HG03025 (cell line): ENCODE results near the gene CCDC91.
"Not testable (repeated sequence)": the region's sequence is repeated elsewhere in the genome, so short reads cannot be mapped to it uniquely, and the experiment has no call there.

Experiments used
- ATAC-seq: cut with Tn5 transposase; IDR thresholded peaks from one replicate; pipeline ENCODE4 v1.9.1; 2021; ENCODE audit warnings: mild to moderate bottlenecking, moderate library complexity; ENCODE audit not compliant: unreplicated experiment, low FRiP score

Gene CCDC91

DNA sequence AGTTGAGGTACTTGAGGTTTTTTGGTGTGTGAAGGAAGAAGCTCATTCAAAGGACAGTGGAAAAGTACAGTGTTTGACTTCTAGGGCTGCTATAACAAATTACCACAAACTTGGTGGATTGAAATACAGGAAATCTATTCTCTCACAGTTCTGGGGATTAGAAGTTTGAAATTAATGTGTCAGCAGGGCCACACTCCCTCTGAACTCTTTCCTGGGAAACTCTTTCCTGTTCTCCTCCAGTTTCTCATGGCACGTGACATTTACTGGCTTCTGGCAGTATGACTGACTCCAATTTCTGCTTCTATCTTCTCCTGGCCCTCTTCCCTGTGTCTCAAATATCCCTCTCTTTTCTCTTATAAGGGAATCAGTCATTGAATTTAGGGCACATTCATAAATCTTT, 160.2 kb downstream of the CCDC91 start:
- ATAC-seq = no peak

DNA sequence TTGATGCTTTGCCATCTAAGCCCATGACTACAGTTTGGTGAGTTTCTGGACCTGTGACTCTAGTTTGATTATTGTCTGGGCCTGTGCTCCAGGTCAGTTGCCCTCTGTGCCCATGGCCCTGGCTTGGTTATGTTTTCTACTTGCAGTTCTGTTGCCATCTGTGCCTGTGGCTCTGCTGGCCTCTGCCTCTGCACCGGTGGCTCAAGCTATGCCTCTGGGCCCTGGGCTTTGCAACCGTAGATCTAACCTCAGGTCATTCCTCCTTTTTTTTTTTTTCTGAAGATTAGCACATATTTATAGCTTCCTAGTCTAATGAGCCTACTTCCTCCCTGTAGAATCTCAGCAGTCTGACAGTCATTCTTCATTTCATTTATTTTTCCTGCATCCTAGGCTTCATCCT, 161.2 kb downstream of the CCDC91 start:
- ATAC-seq = no peak

DNA sequence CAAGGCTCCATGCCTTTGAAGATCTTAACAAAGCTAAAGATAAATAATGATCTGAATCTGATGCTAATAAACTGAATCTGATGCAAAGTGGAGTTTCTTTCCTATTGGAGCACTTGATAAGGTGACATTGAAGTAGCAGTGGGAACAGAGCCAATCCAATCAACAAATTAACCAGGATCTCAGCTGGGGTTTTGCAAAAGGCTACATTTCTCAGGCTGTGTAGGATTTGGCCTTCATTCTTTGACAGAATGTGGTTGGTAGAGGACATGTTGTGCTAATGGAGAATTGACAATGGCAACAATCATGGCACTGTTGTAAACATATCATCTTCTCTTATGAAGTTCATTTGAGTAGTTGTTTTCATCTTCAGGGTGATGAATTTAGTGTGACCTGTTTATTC, 164.9 kb downstream of the CCDC91 start:
- no peak for ATAC-seq

DNA sequence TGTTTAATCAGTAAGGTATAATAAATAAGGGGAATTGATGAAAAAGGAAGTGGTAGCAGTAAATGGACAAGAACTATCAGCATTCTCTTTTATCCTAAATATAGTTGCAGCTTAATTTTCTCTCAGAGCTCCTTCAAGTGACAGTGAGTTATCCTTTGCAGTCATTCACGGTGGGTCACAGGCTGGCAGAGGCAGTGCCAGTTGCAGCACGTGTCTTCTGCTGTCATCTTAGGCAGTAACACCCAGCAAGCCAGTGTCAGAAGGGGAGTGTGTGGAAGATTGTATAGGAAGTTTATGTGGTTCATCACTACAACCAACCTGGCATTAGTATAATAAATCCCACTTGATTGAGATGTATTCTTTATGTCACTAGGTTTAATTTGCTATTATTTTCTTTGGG, 170.0 kb downstream of the CCDC91 start:
- ATAC-seq = no peak

DNA sequence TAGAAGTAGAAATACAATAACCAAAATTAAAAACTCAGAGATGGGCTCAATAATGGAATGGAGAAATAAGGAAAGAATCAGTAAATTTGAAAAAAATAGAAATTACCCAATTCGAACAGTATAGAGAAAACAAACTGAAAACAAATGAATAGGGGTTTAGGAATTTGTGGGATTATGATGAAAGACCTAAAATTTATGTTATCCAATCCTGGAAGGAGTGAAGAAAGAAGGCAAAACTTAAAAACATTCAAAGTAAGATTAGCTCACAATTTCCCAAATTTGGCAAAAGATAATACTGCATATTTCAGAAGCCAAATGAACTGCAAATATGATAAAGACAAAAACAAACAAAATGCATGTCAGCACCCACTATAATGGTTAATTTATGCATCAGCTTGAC, 177.1 kb downstream of the CCDC91 start:
- no peak for ATAC-seq

DNA sequence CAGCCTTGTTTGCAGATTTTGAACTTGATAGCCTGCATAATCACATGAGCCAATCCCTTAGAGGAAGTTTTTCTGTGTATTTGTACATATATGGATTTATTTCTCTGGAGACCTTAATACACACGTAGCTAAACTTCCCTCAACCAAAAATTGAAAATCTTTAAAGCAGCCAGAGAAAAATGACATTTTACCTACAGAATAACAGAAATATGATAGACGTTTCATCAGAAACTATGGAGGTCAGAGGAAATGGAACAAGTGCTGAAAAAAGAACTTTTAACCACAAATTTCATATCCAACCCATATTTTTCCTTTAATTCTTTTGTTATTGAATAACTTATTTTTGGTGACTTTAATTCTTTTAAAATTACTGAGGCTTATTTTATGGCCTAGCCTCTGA, 177.7 kb downstream of the CCDC91 start:
- ATAC-seq = no peak

DNA sequence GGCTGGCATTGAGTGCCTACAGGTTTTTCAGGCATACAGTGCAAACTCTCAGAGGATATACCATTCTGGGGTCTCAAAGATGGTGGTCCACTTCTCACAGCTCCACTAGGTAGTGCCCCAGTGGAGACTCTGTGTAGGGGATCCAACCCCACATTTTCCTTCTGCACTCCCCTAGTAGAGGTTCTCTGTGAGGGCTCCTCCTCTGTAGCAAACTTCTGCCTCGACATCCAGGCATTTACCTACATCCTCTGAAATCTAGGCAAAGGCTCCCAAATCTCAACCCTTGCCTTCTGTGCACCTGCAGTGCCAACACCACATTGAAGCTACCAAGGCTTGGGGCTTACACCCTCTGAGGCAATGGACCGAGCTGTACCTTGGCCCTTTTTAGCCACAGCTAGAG, 179.2 kb downstream of the CCDC91 start:
- no peak for ATAC-seq

DNA sequence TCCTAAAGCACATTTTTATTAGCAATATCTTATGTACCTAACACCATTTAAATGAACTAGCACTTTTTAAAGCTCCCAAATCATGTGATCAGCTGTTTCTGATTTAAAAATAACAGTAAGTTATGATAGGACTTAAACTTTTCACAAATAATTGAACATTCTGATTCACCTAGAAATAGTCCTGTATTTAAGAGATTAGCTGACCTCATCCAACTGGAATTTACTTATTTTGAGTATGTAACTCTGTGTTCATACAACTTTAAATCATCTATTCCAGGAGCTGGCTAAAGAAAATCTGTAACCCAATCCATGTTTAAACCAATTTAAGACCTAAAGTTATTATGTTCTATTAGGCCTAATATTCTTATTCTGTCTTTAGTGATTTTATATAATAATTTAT, 184.3 kb downstream of the CCDC91 start:
- no peak for ATAC-seq

DNA sequence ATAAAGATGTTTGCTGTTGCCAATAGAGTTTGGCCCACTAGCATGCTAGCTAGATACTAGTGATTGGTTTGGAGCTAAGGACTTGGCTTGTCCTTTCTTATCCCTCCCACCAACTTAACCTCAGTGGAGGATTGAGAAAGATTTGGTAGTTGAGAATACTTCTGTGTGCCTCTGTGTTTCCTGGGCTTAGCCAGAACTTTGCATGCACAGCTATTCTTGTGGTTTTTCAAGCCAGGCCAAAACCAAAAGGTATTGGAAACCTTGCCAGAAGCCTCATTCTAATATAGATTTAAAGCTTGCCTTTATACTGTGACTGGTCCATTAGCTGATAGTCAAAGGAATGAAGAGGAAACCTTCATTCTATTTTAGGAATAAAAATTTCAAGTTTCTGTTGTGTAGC, 188.5 kb downstream of the CCDC91 start:
- ATAC-seq = no peak

DNA sequence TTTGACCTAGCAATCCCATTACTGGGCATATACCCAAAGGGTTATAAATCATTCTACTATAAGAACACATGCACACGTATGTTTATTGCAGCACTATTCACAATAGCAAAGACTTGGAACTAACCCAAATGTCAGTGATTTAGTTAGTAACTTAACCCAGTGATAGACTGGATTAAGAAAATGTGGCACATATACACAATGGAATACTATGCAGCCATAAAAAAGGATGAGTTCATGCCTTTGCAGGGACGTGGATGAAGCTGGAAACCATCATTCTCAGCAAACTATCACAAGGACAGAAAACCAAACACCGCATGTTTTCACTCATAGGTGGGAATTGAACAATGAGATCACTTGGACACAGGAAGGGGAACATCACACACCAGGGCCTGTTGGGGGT, 189.5 kb downstream of the CCDC91 start:
- ATAC-seq = not testable (repeated sequence)

DNA sequence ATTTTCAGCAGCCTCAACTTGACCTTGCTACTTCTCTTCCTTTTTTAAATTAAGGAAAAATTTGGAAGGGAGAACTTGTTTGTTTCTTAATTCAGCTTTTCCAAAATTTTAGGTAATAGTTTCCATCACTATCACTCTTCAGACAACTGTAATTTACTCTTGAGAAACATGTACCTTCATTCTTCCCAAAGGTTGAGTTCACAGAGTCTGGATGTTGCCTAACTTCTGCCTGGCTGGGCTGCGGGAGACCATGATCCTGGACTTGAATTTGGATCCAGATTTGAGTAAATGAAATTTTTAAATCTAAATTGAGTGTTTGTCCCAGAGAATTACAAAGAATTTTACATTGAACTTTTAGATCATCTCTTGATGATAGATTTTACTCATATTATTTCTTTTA, 193.1 kb downstream of the CCDC91 start:
- no peak for ATAC-seq

DNA sequence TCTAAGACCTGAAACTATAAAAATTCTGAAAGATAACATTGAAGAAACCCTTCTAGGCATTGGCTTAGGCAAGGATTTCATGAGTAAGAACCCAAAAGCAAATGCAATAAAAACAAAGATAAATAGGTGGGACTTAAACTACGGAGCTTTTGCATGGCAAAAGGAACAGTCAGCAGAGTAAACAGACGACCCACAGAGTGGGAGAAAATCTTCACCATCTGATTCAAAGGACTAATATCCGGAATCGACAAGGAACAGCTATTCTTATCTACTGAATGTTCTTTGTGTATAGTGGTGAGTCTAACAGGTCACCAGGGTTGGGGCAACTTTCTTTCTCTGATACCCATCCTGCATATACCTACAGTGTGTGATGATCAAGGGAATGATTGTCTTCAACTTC, 198.6 kb downstream of the CCDC91 start:
- ATAC-seq = no peak

DNA sequence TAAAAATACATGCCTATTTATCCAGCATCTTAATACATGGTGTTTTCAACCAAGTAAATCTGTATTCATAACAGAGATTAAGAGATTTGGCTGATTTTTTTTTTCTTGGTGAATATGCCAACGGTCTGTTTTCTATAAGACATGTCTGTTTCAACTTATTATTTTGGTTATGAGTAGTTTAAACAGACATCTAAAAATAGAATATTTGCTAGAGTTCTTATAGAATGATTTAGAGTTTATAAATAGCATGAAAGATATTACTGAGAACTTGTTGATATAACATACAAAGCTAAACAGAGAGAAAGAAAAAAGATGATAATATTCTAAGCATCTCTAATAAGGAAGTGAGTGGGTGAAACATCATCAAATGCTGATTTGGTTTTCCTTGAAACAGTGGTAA, 199.9 kb downstream of the CCDC91 start:
- no peak for ATAC-seq

DNA sequence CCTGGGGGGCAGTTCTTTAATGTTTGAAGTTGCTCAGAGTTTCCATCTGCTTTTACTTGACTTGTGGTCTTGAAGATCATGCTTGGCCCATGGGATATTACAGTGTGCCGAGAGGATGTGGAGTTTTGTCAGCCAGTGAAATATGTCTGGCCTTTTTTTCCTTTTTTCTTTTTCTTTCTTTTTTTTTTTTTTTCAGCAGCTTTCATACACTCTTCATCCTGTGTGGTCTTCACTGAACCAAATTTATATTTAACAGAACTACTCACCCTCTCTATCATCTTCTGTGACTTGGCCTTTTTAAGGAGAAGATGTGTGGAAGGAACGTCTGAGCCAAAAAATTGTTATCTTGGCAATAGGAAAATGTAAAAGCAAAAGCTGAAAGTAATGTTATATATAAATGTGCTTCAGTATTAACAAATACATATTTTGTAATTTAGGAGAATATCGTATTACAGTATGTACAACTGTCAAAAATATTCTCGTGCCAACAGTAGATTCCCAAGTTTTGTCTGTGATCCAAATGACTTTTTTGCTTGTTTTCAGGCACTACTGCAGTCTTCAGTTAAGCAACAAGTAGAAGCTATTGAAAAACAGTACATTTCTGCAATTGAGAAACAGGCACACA, 200.6 kb downstream of the CCDC91 start:
- ATAC-seq = no peak

DNA sequence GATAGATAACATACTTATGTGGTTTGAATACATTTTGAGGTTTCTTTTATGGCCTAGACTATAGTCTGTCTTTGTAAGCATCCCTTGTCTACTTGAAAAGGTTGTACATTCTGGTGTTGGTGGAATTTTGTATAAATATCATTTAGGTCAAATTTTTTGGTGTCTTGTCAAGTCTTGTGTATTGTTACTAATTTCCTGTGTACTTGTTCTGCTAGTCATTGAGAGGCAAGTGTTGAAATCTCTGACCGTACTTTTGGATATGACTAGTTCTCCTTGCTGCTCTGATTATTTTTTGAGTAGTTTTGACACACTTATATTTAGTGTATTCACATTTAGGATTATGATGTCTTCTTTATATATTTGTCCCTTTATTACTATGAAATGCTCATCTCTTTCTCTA, 219.6 kb downstream of the CCDC91 start:
- ATAC-seq = no peak

DNA sequence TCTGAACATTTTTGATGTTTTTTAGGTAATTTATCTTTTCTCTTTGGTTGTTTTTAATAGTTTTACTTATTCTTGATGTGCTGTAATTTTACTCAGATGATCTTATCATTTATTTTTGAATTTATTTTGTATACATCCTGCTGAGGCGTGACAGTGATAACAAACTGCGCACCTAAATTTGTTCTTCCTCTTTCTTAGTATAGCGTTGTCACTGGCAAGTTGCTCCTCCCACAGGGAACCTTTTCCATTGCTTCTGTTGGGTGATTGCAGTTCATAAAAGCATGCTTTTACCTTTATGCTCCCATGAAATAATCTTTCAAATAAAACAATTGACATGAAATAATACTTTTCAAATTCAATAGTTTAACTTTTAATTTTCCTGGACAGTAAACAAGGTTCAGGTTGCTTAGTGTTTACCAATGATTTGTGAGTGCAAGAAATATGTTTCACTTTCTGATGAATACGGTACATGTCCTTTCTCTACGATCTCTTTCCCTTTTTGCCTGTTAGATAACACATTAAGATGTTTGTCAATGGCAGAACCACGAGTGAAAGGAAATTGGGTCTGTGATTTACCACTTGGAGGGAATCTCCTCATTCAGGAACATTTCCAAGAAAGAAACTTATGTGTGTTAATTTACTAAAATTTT, 223.3 kb downstream of the CCDC91 start:
- peak; percentile 83 for ATAC-seq

DNA sequence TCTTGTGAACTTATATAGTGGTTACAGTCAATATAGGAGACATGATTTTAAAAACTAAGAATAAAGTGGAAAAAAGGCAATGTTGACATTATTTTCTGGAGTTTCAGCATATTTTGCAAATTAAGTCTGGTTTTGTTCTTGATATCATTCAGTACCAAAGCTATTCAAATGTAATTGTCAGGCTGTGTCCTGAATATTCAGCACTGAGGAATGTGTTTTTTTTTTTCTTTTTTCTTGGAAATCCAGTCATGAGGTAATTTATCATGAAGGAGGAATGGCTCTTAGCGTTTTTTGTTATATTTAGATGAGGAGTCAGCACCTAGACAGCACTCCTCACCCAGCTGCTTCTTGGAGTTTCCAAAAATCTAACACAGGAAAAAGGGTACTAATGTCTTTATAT, 225.5 kb downstream of the CCDC91 start:
- no peak for ATAC-seq

DNA sequence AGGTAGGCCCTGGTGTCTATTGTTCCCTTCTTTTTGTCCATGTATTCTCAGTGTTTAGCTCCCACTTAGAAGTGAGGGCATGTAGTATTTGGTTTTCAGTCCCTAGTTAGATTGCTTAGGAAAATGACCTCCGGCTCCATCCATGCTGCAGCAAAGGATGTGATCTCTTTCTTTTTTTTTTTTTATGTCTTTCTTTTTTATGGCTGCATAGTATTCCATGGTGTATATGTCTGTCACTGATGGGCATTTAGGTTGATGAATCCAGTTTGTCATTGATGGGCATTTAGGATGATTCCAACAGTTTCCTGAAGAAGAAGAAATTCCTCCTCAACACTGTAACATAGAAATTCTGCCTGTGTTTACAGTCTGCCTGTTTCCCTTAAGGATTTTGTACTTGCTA, 231.1 kb downstream of the CCDC91 start:
- no peak for ATAC-seq

DNA sequence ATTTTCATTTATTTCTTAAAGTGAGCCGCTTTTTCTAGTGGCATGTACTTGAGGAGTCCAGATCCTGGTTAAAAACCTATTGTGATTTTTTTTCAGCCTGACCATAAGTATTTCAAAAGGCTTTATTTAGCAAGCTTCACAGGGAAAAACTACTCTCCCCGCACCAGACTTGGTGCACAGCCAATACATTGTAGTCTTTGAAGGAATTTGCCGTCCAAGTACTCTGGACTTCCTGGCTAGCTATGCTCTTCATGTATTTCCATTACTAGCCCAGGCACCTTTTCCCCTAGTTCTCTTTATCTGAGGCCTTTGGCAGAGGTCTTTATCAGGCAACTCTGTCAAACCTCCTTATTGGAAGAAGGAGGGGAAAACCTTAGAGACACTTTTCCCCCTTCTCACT, 234.7 kb downstream of the CCDC91 start:
- no peak for ATAC-seq

DNA sequence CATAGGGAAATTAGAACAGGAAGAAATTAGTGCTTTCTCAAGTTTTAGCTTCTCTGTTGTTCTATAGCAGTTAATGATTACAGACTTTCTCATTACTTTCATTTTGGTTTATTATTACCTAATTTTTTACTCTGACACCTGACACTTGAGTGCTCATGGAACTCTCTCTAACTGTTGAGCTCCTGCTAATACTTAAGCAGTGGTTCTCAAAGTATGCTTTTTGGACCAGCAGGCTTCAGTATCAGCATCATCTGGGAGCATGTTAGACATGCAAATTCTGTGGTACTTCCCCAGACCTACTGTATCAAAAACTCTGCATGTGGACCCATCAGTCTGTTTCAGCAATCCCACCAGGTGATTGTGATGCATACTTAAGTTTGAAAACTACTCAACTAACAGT, 235.3 kb downstream of the CCDC91 start:
- no peak for ATAC-seq

DNA sequence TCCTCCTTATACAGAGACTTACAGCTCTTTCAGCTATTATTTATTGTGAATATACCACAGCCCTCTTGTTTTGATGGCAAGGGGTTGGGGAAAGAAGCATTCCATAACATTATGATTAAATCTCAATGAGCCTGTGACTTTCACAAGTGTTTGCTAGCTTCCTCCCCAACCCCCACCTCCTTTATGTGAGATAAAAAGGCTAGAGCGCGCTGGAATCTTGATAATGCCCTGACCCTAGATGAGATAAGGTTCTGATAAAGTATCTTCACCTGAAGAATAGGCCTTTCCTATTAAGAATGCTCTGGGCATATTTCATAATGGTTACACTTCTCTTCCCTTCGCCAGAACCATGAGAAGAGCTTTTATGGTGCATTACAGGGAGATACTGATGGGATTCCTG, 236.8 kb downstream of the CCDC91 start:
- ATAC-seq = no peak

DNA sequence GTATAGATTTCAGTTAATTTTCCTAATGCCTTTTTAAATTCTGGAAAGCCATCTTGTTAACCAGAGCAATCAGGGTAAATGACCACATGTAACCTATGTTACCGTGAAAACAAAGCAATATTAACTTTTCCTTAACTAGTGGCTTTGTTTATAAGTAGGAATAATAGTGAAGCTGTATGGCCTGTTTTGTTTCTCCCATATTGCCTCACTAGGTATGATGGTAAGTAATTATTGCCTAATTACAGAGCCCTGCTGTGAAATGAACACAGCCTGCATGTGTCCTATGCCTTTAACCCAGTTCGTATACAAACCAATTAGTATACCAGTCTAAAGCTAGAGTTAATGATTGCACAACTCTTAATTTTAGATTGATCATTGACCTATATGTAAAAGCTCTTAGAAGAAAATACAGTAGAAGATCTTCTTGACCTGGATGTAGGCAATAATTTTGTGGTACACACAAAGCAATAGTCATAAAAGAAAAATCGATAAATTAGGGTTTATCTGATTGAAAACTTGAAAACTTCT, 249.9 kb downstream of the CCDC91 start:
- ATAC-seq = no peak
